Peyer's patch (tissue), 4 donors: Measurements from ENCODE around the gene DMKN.

ENCODE experiments used
- POLR2A ChIP-seq, 2 donors: fragments of 450-650 bp; IDR thresholded peaks; one replicate each; pipeline ENCODE4 v1.5.1; 2017; ENCODE audit warnings: antibody characterized with exemption in 2 of 2, mild to moderate bottlenecking in 2 of 2, moderate library complexity in 2 of 2
- TF ChIP-seq, protein P1 (sequence below), 6 experiments: fragments of 450-650 bp in 4 of 6; fragments of 200-600 bp in 2 of 6; sonication (generic) in 1 of 6; IDR thresholded peaks; one replicate each; pipeline ENCODE4 v1.5.1; 2017 to 2019; ENCODE audit warnings: antibody characterized with exemption in 6 of 6, mild to moderate bottlenecking in 3 of 6, moderate library complexity in 1 of 6

DNA sequence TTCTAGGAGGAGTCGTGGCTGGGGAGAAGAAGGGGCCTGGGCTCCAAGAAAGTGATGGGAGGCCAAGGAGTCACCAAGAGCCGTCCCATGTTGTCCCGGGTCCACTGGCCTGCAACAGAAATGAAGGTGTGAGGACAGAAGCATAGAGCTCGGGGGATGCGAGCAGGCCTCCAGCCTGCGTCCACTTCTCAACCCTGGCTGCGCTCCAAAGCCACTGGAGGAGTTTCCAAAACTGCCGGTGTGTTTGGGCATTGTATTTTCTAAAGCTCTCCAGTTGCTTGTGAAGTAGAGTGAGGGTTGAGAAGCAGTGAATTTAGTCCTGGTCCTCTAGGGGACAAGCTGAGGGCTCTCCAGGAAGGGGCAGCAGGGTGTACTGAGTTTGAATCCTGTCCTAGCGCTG is 52.4 kb downstream of the DMKN start:
- TF ChIP-seq, protein P1, sequence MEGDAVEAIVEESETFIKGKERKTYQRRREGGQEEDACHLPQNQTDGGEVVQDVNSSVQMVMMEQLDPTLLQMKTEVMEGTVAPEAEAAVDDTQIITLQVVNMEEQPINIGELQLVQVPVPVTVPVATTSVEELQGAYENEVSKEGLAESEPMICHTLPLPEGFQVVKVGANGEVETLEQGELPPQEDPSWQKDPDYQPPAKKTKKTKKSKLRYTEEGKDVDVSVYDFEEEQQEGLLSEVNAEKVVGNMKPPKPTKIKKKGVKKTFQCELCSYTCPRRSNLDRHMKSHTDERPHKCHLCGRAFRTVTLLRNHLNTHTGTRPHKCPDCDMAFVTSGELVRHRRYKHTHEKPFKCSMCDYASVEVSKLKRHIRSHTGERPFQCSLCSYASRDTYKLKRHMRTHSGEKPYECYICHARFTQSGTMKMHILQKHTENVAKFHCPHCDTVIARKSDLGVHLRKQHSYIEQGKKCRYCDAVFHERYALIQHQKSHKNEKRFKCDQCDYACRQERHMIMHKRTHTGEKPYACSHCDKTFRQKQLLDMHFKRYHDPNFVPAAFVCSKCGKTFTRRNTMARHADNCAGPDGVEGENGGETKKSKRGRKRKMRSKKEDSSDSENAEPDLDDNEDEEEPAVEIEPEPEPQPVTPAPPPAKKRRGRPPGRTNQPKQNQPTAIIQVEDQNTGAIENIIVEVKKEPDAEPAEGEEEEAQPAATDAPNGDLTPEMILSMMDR (IDR thresholded peaks at IDR 0.05), result no peak
- no peak for TF ChIP-seq POLR2A (IDR thresholded peaks at IDR 0.05)
